ENCODE measurements around the gene LNPK. TPM values are rescaled to one million over a fixed set of nuclear protein-coding genes. Genes with fewer than 3 reads are reported as not detected.
"Not testable (repeated sequence)": the region's sequence is repeated elsewhere in the genome, so short reads cannot be mapped to it uniquely, and the experiment has no call there.

LNPK gene
- total and polyA plus RNA-seq, 2 of the 4 experiments (the other 2 are of a cell fraction): 18.7 to 48.6 TPM

GRCh38 chr2:175987126-175987525 lies 14.9 kb downstream of the LNPK start:
- H3K9me1 ChIP-seq (ENCODE audit: insufficient read depth, low read length); H2AFZ ChIP-seq (replicated peaks; ENCODE audit: low read length, poor library complexity); H3K18ac ChIP-seq (ENCODE audit: low read depth, low read length); H3K4me3 ChIP-seq (ENCODE audit: insufficient read depth, low read depth, low read length); H4K5ac ChIP-seq (ENCODE audit: low read depth, low read length); H3K27ac ChIP-seq (ENCODE audit: insufficient read depth, low read length); DNase-seq; H2BK120ac ChIP-seq (ENCODE audit: low read depth, low read length); H4K8ac ChIP-seq (ENCODE audit: low read depth in 2 of 2, low read length in 2 of 2); H2BK5ac ChIP-seq (ENCODE audit: low read depth, low read length, poor library complexity, severe bottlenecking); H3K9me3 ChIP-seq (ENCODE audit: control insufficient read depth, insufficient read depth, low read length); H2AK5ac ChIP-seq (ENCODE audit: low read depth, low read length); POLR2A ChIA-PET (ENCODE audit: unreplicated experiment); intact Hi-C loops (cut with micrococcal nuclease); in situ Hi-C loops (cut with MboI; ENCODE audit: low sequenced_read_pairs); H3K23ac ChIP-seq (ENCODE audit: low read depth, low read length); H2AK9ac ChIP-seq (replicated peaks; ENCODE audit: low read depth, low read length, poor library complexity); H3K4ac ChIP-seq (ENCODE audit: low read depth, low read length); H2BK20ac ChIP-seq (ENCODE audit: low read depth, low read length); H4K91ac ChIP-seq (ENCODE audit: insufficient read depth, low read depth, low read length); ATAC-seq (ENCODE audit: low read depth); CTCF ChIA-PET; H3K36me3 ChIP-seq (ENCODE audit: control insufficient read depth, insufficient read depth, low read length); H3K4me1 ChIP-seq (ENCODE audit: control insufficient read depth, insufficient read depth, low read length); H3K4me2 ChIP-seq (ENCODE audit: low read depth, low read length); H2BK15ac ChIP-seq (ENCODE audit: low read depth, low read length); dilution Hi-C loops (cut with HindIII; ENCODE audit: low sequenced_read_pairs, unreplicated experiment); BruUV-seq (replicated peaks); H3K14ac ChIP-seq (replicated peaks; ENCODE audit: low read depth, low read length); H3K56ac ChIP-seq (ENCODE audit: extremely low read depth, insufficient read depth, low read length); H3K9ac ChIP-seq (ENCODE audit: low read depth, low read length); H3K79me1 ChIP-seq (ENCODE audit: low read depth in 1 of 2, low read length in 2 of 2); H4K20me1 ChIP-seq (ENCODE audit: insufficient read depth, low read length); H3K27me3 ChIP-seq (ENCODE audit: control insufficient read depth, insufficient read depth, low read length): not testable (repeated sequence)
- no CpG with 5 or more reads among the region's 4 CpGs for WGBS, 2 experiments (ENCODE audit: extremely low coverage in 2 of 2, insufficient read length in 1 of 2)
